Measurements from ENCODE around the gene CDH1. TPM values are rescaled to one million over a fixed set of nuclear protein-coding genes. Genes with fewer than 3 reads are reported as not detected.

CDH1 gene
- total RNA-seq: under 0.01 and 0.28 TPM in 2 replicates

GRCh38 chr16:68737046-68737729, at the start of gene CDH1:
CDH1 (plus strand) TSS chr16:68737292; CDS start chr16:68737416, 124 bp downstream.

DNA sequence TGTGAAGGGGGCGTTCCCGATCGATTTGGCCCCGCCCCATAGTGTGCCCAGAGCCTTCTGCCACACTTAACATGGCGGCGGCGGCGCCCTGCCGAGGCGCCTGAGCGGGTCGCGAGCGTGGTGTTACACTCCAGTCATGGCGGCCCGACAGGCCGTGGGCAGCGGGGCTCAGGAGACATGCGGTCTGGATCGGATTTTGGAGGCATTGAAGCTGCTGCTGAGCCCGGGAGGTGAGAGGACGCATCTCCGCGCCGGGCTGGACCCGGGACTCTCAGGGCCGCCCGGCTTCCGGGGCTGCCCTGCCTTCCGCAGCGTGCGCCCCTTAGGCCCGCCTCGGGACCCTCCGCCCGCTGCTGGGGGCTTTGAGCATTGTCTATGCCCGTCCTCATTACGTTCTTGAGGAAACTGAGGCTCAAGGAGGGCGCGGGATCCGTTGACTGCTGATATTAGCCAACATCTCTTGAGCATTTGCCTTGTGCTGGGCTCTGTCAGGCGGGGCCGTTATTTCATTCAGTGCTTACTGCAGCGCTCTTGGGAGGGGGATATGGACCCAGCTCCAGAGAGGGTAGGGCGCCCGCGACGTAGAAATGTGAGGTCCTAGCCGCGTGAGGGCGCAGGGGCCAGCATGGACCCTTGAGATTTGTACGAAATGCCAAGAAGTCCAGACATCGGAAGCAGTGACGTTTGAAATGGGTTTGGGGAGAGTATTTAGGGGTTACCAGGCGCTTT, 106.6 kb downstream of the CDH1 start, which contains the start of gene TANGO6:
TSS of gene TANGO6 (plus strand) at position 50 of the 729 bp plus-strand sequence. CDS start at position 137, 87 bp downstream.

Other genes starting within 250 kb of the CDH1 start
- gene ZFP90, start 198.0 kb upstream of the CDH1 start, total RNA-seq: 25.8 and 26.4 TPM in 2 replicates
- under 0.01 and 0.14 TPM in 2 replicates for gene CDH3, start 92.0 kb upstream of the CDH1 start, total RNA-seq
- gene TANGO6, start 106.2 kb downstream of the CDH1 start, total RNA-seq: 16.0 and 20.4 TPM in 2 replicates

Data from smooth muscle cell of the umbilical artery (primary cell).